ENCODE data around the gene MSH5. TPM values are rescaled to one million over a fixed set of nuclear protein-coding genes. Genes with fewer than 3 reads are reported as not detected.
A peak's percentile ranks its signal among the peaks of the same experiment; 100 is the strongest.
"Not testable (repeated sequence)": the region's sequence is repeated elsewhere in the genome, so short reads cannot be mapped to it uniquely, and the experiment has no call there.

The MSH5 gene
- 7.4 and 8.4 TPM in 2 replicates for total RNA-seq
- 9.1 TPM for polyA plus RNA-seq (2012)

- DNase-seq (ENCODE audit: low read depth): peak; percentile 99
Measured at GRCh38 chr6:31739639-31740396, at the start of gene MSH5. Gene MSH5, plus strand, starts transcription at chr6:31740005. Its CDS starts 462 bp downstream, at chr6:31740467.

- no peak for DNase-seq (ENCODE audit: low read depth)
Measured at GRCh38 chr6:31690231-31691077, 49.4 kb upstream of the MSH5 start.

GRCh38 chr6:31691078-31691463 lies 48.7 kb upstream of the MSH5 start:
- DNase-seq (ENCODE audit: low read depth): no peak

GRCh38 chr6:31691564-31692108 lies 48.2 kb upstream of the MSH5 start:
- no peak for DNase-seq (ENCODE audit: low read depth)

DNA sequence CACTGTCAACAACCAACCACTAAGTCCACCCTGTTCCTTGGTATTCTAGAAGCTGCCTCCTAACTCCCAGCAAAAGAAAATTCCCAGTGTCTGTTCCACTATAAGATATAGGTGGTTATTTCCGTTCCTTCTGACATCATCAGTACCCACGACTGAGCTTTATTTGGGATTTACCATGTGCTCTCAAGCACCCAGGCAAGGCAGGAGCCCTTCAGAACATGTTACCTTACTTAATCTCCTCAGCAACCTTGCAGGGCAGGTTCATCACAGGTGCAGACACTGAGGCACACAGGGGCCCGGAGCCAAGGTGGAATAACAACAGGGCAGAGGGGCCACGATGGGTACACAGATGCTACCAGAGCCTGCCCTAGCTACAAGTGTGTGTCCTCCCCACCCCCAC lies 47.5 kb upstream of the MSH5 start:
- no peak for DNase-seq (ENCODE audit: low read depth)

DNA sequence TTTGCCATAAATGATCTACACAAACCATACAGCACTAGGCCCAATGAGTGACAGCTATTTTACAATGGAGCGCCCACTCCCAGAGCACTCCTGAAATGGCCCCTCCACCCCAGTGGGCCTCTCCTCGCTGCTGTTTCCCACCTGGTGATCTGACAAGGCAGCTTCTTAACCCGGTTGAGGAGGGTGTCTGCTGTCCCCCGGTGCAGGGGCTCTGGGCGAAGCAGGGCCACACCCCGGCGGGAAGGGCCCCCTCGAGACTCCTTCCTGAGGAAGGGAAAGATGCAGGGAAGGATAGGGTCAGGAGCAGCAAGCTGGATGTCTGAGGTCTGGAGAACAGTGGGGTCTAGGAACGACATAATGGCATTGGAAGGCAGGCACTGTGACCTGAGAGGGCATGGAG lies 46.9 kb upstream of the MSH5 start:
- no peak for DNase-seq (ENCODE audit: low read depth)

DNA sequence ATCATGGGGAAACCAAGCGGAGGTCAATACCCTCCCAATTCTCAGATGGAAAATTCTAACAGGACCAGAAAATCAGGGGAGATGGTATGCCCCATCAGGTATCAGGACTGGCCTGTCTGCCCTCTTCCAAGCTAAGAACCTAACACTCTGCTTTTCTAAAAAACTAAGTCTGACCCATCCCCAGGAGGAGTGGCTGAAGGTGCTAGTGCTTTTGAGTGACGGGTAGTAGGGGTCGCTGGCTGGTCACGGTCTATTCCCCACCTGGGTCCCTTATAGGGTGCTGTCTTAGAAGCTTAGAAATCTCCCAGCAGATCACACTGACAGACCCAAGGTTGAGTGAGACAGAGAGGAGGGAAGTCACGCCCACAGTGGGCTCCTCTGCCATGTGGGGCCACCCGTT lies 46.3 kb upstream of the MSH5 start:
- DNase-seq (ENCODE audit: low read depth): no peak

DNA sequence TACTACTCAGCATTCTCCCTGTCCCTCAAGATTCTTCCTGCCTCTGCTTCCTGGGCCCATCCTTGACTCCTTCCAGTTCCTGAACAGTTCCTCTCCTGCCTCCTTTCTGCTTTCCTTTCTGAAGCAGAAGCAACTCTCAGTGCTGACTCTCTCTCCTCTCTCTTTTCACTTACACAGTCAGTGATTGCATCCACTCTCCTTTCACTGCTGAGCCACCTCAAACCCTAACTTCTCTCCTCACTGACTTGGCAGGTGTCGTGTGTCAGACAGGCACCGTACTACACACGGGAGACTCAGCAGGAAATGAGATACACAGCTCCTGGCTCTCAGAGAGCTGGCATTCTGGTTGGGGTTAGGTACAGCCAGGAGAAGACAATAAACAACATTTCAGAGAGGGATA lies 42.2 kb upstream of the MSH5 start:
- no peak for DNase-seq (ENCODE audit: low read depth)

- DNase-seq (ENCODE audit: low read depth): no peak
Measured at GRCh38 chr6:31700740-31701401, 38.9 kb upstream of the MSH5 start.

DNA sequence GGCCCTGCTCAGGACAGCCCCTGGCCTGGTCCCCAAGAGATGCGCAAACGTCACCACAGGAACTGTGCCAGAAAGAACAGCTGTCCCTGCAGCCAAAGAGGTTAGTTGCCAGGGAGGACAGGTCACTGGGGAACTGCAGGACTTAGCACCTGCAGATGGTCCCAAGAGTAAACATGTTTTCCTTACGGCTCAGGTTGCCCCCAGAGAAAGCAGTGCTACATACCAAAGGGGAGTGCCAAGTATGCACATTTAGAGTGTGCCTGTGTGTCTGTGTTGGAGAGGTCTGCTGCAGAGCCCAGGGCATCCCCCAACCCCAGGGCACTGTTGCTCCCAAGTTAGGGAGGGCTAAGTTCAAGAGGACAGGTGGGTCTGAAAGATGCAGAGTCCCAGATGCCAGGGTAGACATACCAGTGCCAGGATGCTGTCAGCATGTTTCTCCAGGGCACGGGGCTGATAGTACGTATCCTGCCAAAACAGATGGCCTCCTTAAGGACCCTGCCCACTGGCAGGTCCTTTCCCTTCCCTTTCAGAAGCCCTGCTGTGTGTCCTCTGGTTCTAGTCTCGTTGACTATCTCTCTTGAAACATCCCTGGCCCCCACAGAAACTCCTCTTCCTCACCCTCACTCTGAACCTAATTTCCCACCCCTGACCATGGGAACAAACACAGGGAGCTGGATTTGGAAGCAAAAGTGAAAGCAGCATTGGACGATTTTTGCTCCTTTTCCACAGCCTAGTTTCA lies 38.0 kb upstream of the MSH5 start:
- DNase-seq (ENCODE audit: low read depth): peak; percentile 83

- DNase-seq (ENCODE audit: low read depth): no peak
Measured at GRCh38 chr6:31702405-31702818, 37.4 kb upstream of the MSH5 start.

DNA sequence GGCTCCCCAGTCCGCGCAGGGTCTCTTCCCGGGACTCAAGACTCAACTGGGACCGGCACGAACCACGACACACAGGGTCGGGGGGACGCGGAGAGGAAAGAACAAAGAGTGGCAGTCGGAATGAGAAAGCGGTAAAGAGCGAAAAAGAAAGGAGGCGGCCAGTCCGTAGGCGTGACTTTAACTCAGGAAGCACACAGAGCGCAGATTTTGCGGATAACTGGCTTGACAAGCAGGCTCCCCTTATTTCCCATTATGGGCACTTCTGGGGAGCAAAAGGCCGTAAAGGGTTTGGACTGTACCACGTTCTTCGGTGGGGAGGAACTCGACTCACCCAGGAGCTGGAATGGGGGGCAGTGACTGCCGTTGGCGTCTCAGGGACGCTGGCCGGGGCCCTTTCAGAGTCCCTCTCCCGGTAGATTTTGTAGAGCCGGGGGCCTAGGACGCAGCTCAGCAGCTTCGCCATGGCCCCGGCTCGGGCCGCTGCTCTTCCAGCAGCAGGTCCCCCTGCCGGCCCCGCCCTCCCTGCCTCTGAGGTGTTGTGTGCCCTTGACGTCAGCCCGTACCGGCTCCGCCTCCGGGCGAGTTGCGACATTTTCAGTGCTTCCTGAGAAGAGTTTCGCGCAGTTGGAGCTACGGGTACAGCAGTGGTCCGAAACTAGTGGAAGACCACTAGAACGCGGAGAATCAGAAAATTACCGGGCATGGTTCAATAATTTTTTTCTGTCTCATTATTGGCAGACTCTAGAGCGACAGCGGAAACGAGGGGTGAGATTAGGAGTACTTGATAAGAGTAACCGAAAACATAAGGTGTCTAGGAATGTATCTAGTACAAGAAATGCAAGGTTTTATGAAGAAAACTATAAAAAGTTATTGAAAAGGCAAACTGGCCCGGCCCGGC lies 36.7 kb upstream of the MSH5 start, which contains the start of gene ABHD16A:
Gene ABHD16A, minus strand, starts transcription at position 506 of the 898 bp plus-strand sequence. Its CDS starts 43 bp downstream, at position 463.
- DNase-seq (ENCODE audit: low read depth): peak; percentile 98

DNA sequence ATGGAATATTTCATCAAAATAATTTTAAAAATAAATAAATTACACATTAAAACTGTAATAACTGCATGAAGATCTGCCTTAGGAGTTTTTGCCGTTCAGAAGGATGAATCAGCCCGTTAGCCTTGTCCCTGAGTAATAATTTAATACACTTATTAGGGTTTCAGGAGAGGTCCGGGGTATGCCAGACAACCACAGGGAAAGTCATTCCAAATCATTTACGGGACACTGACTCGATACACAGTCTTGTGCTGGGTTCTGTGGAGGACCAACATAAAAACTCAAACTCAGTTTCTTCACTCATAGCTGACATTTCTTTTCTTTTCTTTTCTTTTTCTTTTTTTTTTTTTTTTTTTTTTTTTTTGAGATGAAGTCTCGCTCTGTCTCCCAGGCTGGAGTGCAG lies 33.9 kb upstream of the MSH5 start:
- no peak for DNase-seq (ENCODE audit: low read depth)

DNA sequence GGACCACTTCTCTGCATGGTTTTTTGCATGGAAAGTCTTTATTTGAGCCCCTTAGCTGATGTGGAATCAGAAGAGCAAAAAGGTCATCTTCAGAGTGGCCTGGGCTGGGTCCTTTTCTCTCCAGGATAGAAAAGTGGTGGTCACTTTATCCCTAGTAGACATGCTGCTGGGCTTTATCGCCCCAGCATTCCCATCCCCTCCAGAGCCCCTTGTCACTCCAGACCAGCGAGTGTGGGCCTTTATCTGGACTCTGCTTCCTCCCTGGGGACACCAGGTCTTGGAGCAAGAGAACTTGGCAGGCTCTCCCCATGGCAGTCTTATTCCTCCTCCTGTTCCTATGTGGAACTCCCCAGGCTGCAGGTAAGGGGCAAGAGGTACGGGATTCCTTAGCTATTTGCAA lies 33.2 kb upstream of the MSH5 start, which contains the start of gene LY6G6F:
Gene LY6G6F, plus strand, starts transcription at position 268 of the 400 bp plus-strand sequence. Its CDS starts 41 bp downstream, at position 309.
- DNase-seq (ENCODE audit: low read depth): no peak

DNA sequence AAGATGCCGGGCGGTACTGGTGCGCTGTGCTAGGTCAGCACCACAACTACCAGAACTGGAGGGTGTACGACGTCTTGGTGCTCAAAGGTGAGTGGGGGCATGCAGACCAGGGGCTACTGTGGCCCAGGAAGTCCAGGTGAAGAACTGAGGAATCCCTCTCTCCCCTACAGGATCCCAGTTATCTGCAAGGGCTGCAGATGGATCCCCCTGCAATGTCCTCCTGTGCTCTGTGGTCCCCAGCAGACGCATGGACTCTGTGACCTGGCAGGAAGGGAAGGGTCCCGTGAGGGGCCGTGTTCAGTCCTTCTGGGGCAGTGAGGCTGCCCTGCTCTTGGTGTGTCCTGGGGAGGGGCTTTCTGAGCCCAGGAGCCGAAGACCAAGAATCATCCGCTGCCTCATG lies 32.1 kb upstream of the MSH5 start:
- DNase-seq (ENCODE audit: low read depth): no peak

DNA sequence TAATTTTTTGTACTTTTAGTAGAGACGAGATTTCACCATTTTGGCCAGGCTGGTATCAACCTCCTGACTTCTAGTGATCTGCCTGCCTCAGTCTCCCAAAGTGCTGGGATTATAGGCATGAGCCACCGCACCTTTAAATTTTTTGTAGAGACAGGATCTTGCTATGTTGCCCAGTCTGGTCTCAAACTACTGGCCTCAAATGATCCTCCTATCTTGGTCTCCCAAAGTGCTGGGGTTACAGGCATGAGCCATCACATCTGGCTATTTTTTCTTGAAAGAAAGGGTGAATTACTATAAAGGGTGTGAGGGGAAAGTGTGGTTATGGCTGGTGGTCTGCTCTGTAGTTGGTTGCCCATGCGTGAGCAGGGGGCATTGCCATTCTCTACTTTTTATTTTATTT lies 31.6 kb upstream of the MSH5 start:
- no peak for DNase-seq (ENCODE audit: low read depth)

- DNase-seq (ENCODE audit: low read depth): not testable (repeated sequence)
Measured at GRCh38 chr6:31709157-31709556, 30.6 kb upstream of the MSH5 start.

DNA sequence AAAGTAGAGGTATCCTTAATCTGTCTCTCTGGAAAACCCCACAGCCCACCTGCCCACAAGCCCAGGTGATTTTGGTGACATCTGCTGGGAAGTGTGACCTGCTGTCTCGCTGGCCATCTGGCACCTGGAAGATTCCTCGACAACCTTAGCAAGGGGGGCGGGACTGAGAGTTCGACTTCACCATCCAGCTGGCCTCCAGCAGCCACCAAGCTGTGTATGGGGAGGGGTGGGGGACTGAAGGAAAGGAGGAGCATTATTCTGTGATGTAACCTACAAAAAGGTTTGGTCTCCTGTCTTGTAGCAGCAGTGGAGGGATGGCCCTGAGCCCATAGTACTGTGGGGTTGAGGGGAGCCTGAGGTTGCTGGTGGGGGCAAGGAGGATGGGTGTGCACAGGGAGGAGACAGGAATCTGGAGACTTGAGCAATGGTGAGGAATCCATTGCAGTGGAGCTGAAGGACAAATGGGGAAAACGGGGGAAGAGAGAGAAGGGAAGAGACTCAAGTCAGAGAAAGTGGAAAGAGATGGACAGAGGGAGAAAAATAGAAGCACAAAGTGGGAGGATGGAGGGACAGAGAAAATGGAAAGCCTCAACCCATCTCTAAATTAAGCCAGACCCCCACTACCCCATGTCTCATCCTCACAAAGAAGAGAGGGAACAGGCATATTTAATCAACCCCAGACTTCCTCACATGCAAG lies 29.1 kb upstream of the MSH5 start:
- DNase-seq (ENCODE audit: low read depth): no peak

DNA sequence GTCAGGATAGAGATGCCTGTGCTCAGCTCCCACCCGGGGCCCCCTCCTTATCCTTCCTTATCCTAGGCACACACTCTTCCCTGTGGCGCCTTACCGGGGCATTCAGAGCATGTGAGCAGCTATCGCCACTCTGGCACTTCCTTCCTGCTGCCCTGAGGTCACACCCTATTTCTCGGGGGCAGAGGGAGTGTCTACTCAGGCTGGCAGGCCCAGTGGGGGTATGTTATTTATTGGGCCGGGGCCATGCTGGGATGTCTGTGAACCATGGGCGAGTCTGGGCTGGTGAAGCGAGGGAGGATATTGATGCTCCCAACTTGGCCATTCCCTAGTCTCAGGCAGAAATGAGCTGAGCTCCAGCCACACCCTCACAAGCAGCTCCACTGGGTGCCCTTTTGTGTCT lies 28.6 kb upstream of the MSH5 start:
- no peak for DNase-seq (ENCODE audit: low read depth)
